SK-N-SH (cell line): ENCODE data around the gene FBXO47. TPM values are rescaled to one million over a fixed set of nuclear protein-coding genes. Genes with fewer than 3 reads are reported as not detected.

Experiments
- CTCF ChIA-PET: fragments of 300-600, 350-600 bp; formaldehyde crosslinking; extraction: SDS; loops from one replicate; lab custom pipeline; 2021; lab: Yijun Ruan, JAX
- POLR2A ChIA-PET: fragments of 350-600 bp; sonication (Branson Sonifier 250); formaldehyde crosslinking; extraction: SDS; loops from one replicate; lab custom pipeline; 2020; ENCODE audit warnings: antibody characterized with exemption, inconsistent platforms; lab: Yijun Ruan, JAX
- DNase-seq: peaks from one replicate; pipeline ENCODE4 v3.0.0; 2012
- H2AFZ ChIP-seq: fragments of 200-600 bp; sonication (generic); 2 replicates; pipeline ENCODE4 v1.8.1; 2016; ENCODE audit warnings: antibody characterized with exemption, mild to moderate bottlenecking, low read depth
- H3F3A ChIP-seq: fragments of 200-600 bp; sonication (generic); replicated peaks from 2 replicates; pipeline ENCODE3; 2016; ENCODE audit warnings: antibody characterized with exemption, mild to moderate bottlenecking; ENCODE audit not compliant: insufficient read depth
- H3K27ac ChIP-seq, 2 experiments: fragments of 200-500 bp in 1 of 2; fragments of 200-600 bp in 1 of 2; sonication (Bioruptor generic) in 1 of 2; sonication (generic), shearing (Covaris generic) in 1 of 2; 2 replicates each; pipeline versions ENCODE4 v1.5.1 to v1.6.1; 2014 to 2016; ENCODE audit warnings: low read depth in 2 of 2, inconsistent platforms in 1 of 2, low read length in 1 of 2, mild to moderate bottlenecking in 1 of 2, mixed read lengths in 1 of 2
- H3K27me3 ChIP-seq: fragments of 200-600 bp; sonication (generic), shearing (Covaris generic); 2 replicates; pipeline ENCODE4 v1.6.1; 2016; ENCODE audit warnings: mixed run types; ENCODE audit not compliant: insufficient read depth
- H3K36me3 ChIP-seq, 2 experiments: fragments of 200-500 bp in 1 of 2; fragments of 200-600 bp in 1 of 2; sonication (Bioruptor generic) in 1 of 2; sonication (generic) in 1 of 2; replicated peaks in 1 of 2; 2 replicates each; pipeline versions ENCODE3 to v1.5.1; 2014 to 2016; ENCODE audit warnings: low read length in 1 of 2, mild to moderate bottlenecking in 1 of 2; ENCODE audit not compliant: insufficient read depth in 2 of 2, control insufficient read depth in 1 of 2
- H3K4me1 ChIP-seq, 2 experiments: fragments of 200-500 bp in 1 of 2; fragments of 200-600 bp in 1 of 2; sonication (Bioruptor generic) in 1 of 2; sonication (generic), shearing (Covaris generic) in 1 of 2; 2 replicates each; pipeline versions ENCODE4 v1.5.1 to v1.6.1; 2014 to 2016; ENCODE audit warnings: low read depth in 1 of 2, low read length in 1 of 2, mixed run types in 1 of 2; ENCODE audit not compliant: insufficient read depth in 2 of 2, control insufficient read depth in 1 of 2
- H3K4me2 ChIP-seq: fragments of 200-600 bp; sonication (generic), shearing (Covaris generic); 2 replicates; pipeline ENCODE4 v1.6.1; 2017; ENCODE audit warnings: mixed run types
- H3K4me3 ChIP-seq, 2 experiments: fragments of 200-500 bp in 1 of 2; fragments of 200-600 bp in 1 of 2; sonication (Bioruptor generic) in 1 of 2; sonication (generic), shearing (Covaris generic) in 1 of 2; 2 replicates each; pipeline versions ENCODE4 v1.5.1 to v1.8.1; 2014 to 2016; ENCODE audit warnings: low read depth in 2 of 2, inconsistent platforms in 1 of 2, low read length in 1 of 2, mild to moderate bottlenecking in 1 of 2, mixed read lengths in 1 of 2, moderate library complexity in 1 of 2
- H3K79me2 ChIP-seq: fragments of 200-600 bp; sonication (generic); 2 replicates; pipeline ENCODE4 v1.8.1; 2017; ENCODE audit warnings: mild to moderate bottlenecking; ENCODE audit not compliant: insufficient read depth
- H3K9ac ChIP-seq: fragments of 200-600 bp; sonication (generic); 2 replicates; pipeline ENCODE4 v1.6.1; 2017; ENCODE audit warnings: mixed run types
- H3K9me2 ChIP-seq: fragments of 200-600 bp; sonication (generic); 2 replicates; pipeline ENCODE4 v1.6.1; 2017; ENCODE audit warnings: mixed run types
- H3K9me3 ChIP-seq: fragments of 200-600 bp; sonication (generic); 2 replicates; pipeline ENCODE4 v1.6.1; 2017; ENCODE audit warnings: mixed run types, mild to moderate bottlenecking, moderate library complexity
- H4K20me1 ChIP-seq: fragments of 200-600 bp; sonication (generic); 2 replicates; pipeline ENCODE4 v1.6.1; 2017; ENCODE audit warnings: mild to moderate bottlenecking, mixed run types; ENCODE audit not compliant: insufficient read depth
- CHD2 ChIP-seq: fragments of 150-350 bp; IDR thresholded peaks from 2 replicates; pipeline ENCODE4 v1.6.1; 2018; ENCODE audit warnings: low read length; ENCODE audit not compliant: partially characterized antibody
- EZH2phosphoT487 ChIP-seq: fragments of 200-600 bp; sonication (generic); IDR thresholded peaks from 2 replicates; pipeline ENCODE4 v1.6.1; 2017; ENCODE audit warnings: low read depth, mixed run types, mild to moderate bottlenecking, antibody characterized with exemption, moderate library complexity, borderline replicate concordance
- FOSL2 ChIP-seq: IDR thresholded peaks from 2 replicates; pipeline ENCODE4 v1.4.0; 2012; ENCODE audit warnings: low read depth, mild to moderate bottlenecking, moderate library complexity, borderline replicate concordance
- FOXJ3 ChIP-seq: sonication (generic); formaldehyde crosslinking; IDR thresholded peaks from 2 replicates; pipeline ENCODE4 v1.5.1; 2020; ENCODE audit warnings: mild to moderate bottlenecking, missing genetic modification reagents
- GATA2 ChIP-seq: sonication (generic); formaldehyde crosslinking; IDR thresholded peaks from 2 replicates; pipeline ENCODE4 v1.5.0; 2020; ENCODE audit warnings: mild to moderate bottlenecking, missing genetic modification reagents
- NFIC ChIP-seq: IDR thresholded peaks from 2 replicates; pipeline ENCODE4 v1.4.0; 2012; ENCODE audit warnings: borderline replicate concordance
- SMC3 ChIP-seq: IDR thresholded peaks from 2 replicates; pipeline ENCODE4 v1.6.1; 2012; ENCODE audit warnings: low read depth, low read length, improper control_type of control experiment
- TEAD4 ChIP-seq: IDR thresholded peaks from 2 replicates; pipeline ENCODE4 v1.4.0; 2012; ENCODE audit warnings: mild to moderate bottlenecking, borderline replicate concordance; ENCODE audit not compliant: insufficient read depth
- YY1 ChIP-seq: IDR thresholded peaks from 2 replicates; pipeline ENCODE4 v1.4.0; 2012; ENCODE audit warnings: low read depth, mild to moderate bottlenecking
- WGBS: methylation state at CpG from one replicate; pipeline ENCODE4 v1.1.6; 2017; ENCODE audit warnings: low lambda C conversion rate; 5-methylcytosine and 5-hydroxymethylcytosine counted together
- polyA plus RNA-seq, 3 experiments: library from polyadenylated mRNA; depleted of rRNA; stranded (reverse); fragments of >200 nt; gene quantifications; 2 replicates each; pipeline ENCODE4 v1.2.3, GENCODE V29; 2012
- TF ChIP-seq, protein P1 (sequence below): fragments of 150-350 bp; IDR thresholded peaks from 2 replicates; pipeline ENCODE4 v1.6.1; 2017; ENCODE audit warnings: antibody characterized with exemption, low read length, low read depth, borderline replicate concordance
- TF ChIP-seq, protein P2 (sequence below): IDR thresholded peaks from 2 replicates; pipeline ENCODE4 v1.4.0; 2012; ENCODE audit warnings: low read depth, borderline replicate concordance
- TF ChIP-seq, protein P3 (sequence below): IDR thresholded peaks from 2 replicates; pipeline ENCODE4 v1.6.1; 2012; ENCODE audit warnings: mild to moderate bottlenecking, low read depth, low read length, moderate library complexity
- TF ChIP-seq, protein P4 (sequence below): IDR thresholded peaks from 2 replicates; pipeline ENCODE4 v1.4.0; 2012; ENCODE audit warnings: low read depth

FBXO47 gene
- polyA plus RNA-seq, 1 of the 3 experiments (the other 2 are of a cell fraction), result not detected

DNA sequence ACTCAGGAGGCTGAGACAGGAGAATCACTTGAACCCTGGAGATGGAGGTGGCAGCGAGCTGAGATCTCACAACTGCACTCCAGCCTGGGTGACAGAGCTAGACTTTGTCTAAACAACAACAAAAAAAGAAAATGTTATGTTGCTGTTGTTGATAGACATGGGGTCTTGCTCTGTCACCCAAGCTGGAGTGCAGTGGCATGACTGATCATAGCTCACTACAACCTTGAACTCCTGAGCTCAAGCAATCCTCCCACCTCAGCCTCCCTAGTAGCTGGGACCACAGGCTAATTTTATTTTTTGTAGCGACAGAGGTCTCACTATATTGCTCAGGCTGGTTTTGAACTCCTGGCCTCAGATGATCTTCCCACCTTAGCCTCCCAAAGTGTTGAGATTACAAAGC, 20.0 kb downstream of the FBXO47 start:
- Histone ChIP-seq H3K4me3 (no peak overlapping the region), H3K9me2 (no peaks in the 10 kb centered on the region), H3K4me1 (no peaks in the 10 kb centered on the region; a peak in 1 of 4 replicates), H3K79me2 (no peaks in the 10 kb centered on the region), H3K36me3 (no peaks in the 10 kb centered on the region), H2AFZ (no peak overlapping the region), H3K9ac (no peak overlapping the region), H3K4me2 (no peak overlapping the region), H3K9me3 (no peaks in the 10 kb centered on the region), H3K27ac (no peak overlapping the region), H4K20me1 (no peaks in the 10 kb centered on the region), H3F3A (peaks cover 6% of the 10 kb centered on the region)
- ChIA-PET CTCF (no interaction called here), POLR2A (no interaction called here)
- 38% methylated on average over 2 of the region's 2 CpGs for WGBS
- no peak for DNase-seq
- TF ChIP-seq, protein P1, sequence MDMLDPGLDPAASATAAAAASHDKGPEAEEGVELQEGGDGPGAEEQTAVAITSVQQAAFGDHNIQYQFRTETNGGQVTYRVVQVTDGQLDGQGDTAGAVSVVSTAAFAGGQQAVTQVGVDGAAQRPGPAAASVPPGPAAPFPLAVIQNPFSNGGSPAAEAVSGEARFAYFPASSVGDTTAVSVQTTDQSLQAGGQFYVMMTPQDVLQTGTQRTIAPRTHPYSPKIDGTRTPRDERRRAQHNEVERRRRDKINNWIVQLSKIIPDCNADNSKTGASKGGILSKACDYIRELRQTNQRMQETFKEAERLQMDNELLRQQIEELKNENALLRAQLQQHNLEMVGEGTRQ, result no peak
- TF ChIP-seq YY1 (no peak), SMC3 (no peak), CHD2 (no peak), GATA2 (CRISPR knock-in tag) (no peak), FOSL2 (no peak), TEAD4 (no peak), NFIC (no peak), EZH2phosphoT487 (no peak), FOXJ3 (no peak)
- TF ChIP-seq, protein P2, sequence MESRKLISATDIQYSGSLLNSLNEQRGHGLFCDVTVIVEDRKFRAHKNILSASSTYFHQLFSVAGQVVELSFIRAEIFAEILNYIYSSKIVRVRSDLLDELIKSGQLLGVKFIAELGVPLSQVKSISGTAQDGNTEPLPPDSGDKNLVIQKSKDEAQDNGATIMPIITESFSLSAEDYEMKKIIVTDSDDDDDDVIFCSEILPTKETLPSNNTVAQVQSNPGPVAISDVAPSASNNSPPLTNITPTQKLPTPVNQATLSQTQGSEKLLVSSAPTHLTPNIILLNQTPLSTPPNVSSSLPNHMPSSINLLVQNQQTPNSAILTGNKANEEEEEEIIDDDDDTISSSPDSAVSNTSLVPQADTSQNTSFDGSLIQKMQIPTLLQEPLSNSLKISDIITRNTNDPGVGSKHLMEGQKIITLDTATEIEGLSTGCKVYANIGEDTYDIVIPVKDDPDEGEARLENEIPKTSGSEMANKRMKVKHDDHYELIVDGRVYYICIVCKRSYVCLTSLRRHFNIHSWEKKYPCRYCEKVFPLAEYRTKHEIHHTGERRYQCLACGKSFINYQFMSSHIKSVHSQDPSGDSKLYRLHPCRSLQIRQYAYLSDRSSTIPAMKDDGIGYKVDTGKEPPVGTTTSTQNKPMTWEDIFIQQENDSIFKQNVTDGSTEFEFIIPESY, result no peak
- TF ChIP-seq, protein P3, sequence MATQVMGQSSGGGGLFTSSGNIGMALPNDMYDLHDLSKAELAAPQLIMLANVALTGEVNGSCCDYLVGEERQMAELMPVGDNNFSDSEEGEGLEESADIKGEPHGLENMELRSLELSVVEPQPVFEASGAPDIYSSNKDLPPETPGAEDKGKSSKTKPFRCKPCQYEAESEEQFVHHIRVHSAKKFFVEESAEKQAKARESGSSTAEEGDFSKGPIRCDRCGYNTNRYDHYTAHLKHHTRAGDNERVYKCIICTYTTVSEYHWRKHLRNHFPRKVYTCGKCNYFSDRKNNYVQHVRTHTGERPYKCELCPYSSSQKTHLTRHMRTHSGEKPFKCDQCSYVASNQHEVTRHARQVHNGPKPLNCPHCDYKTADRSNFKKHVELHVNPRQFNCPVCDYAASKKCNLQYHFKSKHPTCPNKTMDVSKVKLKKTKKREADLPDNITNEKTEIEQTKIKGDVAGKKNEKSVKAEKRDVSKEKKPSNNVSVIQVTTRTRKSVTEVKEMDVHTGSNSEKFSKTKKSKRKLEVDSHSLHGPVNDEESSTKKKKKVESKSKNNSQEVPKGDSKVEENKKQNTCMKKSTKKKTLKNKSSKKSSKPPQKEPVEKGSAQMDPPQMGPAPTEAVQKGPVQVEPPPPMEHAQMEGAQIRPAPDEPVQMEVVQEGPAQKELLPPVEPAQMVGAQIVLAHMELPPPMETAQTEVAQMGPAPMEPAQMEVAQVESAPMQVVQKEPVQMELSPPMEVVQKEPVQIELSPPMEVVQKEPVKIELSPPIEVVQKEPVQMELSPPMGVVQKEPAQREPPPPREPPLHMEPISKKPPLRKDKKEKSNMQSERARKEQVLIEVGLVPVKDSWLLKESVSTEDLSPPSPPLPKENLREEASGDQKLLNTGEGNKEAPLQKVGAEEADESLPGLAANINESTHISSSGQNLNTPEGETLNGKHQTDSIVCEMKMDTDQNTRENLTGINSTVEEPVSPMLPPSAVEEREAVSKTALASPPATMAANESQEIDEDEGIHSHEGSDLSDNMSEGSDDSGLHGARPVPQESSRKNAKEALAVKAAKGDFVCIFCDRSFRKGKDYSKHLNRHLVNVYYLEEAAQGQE, result no peak
- TF ChIP-seq, protein P4, sequence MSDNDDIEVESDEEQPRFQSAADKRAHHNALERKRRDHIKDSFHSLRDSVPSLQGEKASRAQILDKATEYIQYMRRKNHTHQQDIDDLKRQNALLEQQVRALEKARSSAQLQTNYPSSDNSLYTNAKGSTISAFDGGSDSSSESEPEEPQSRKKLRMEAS, result no peak
- TF ChIP-seq, all 33 proteins: peak for 0
- no peaks in the 10 kb centered on the region for H3K27me3 ChIP-seq
